ENCODE measurements around the gene ABCC6. TPM values are rescaled to one million over a fixed set of nuclear protein-coding genes. Genes with fewer than 3 reads are reported as not detected.

Gene ABCC6
- total and polyA plus RNA-seq, 2 of the 13 experiments (the other 11 are each of a cell fraction or from before 2014, with no cell fraction given), result 82.4 to 105 TPM

DNA sequence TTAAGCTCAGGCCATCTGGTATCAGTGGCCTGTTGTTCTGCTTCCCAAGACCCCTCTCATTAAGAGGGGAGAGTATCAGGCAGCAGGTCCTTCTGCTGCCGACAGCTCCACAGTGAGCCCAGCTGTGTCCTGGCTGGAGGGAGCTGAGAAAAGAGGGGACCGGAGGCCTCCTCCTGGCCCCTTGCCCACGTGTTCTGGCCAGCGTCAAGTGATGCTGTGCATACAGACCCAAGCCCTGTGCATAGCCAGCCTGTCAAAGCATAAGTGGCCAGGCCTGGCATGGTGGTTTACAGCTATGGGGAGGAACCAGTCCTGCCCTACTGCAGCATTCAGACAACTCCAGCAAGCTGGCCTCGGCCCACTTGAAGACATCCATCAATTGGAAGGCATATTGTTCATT is 48.0 kb downstream of the ABCC6 start (continued):
- TF ChIP-seq, protein P1, sequence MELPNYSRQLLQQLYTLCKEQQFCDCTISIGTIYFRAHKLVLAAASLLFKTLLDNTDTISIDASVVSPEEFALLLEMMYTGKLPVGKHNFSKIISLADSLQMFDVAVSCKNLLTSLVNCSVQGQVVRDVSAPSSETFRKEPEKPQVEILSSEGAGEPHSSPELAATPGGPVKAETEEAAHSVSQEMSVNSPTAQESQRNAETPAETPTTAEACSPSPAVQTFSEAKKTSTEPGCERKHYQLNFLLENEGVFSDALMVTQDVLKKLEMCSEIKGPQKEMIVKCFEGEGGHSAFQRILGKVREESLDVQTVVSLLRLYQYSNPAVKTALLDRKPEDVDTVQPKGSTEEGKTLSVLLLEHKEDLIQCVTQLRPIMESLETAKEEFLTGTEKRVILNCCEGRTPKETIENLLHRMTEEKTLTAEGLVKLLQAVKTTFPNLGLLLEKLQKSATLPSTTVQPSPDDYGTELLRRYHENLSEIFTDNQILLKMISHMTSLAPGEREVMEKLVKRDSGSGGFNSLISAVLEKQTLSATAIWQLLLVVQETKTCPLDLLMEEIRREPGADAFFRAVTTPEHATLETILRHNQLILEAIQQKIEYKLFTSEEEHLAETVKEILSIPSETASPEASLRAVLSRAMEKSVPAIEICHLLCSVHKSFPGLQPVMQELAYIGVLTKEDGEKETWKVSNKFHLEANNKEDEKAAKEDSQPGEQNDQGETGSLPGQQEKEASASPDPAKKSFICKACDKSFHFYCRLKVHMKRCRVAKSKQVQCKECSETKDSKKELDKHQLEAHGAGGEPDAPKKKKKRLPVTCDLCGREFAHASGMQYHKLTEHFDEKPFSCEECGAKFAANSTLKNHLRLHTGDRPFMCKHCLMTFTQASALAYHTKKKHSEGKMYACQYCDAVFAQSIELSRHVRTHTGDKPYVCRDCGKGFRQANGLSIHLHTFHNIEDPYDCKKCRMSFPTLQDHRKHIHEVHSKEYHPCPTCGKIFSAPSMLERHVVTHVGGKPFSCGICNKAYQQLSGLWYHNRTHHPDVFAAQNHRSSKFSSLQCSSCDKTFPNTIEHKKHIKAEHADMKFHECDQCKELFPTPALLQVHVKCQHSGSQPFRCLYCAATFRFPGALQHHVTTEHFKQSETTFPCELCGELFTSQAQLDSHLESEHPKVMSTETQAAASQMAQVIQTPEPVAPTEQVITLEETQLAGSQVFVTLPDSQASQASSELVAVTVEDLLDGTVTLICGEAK (IDR thresholded peaks at IDR 0.05), result no peak
- TF ChIP-seq, protein P1 (CRISPR knock-in tag; IDR thresholded peaks at IDR 0.05), result 0 out of 2 replicates have a peak, but pooled peaks have one; percentile 38
- no peak for TF ChIP-seq ZNF562 (CRISPR knock-in tag; IDR thresholded peaks at IDR 0.05; ENCODE audit: borderline replicate concordance)

DNA sequence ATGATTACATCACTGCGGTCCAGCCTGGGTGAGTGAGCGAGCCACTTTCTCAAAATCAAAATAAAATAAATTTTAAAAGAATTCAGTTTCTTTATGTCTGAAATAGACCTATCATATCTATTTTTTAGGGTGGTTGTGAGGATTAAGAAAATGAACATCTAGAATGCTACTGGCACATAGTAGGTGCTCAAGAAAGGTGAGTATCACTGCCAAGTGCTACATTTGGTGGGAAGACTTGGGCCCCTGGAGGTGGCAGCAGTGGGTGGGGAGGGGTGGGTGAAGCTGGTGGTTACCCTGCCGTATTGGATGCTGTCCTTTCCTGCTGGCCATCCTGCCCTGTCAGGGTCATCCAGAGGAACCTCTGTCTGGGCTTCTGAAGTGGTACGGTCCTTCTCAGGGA is 50.3 kb downstream of the ABCC6 start:
- ATAC-seq (no peak; the same call in 2 of the 3 replicates), DNase-seq (ENCODE audit: low spot score) (no peak), FAIRE-seq (no peak)
- ChIA-PET POLR2A (no interaction called here), CTCF (ENCODE audit: low intra/inter-chr PET ratio, low total read pairs) (no interaction called here)
- intact Hi-C loops (cut with micrococcal nuclease; ENCODE audit: unreplicated experiment) (no loop called here), in situ Hi-C loops (cut with HindIII; ENCODE audit: extremely low pct_ligation_motif_present, low pct_unique_long_range_greater_than_20kb) (no loop called here)
- BruUV-seq (replicated peaks), result no TSS peak
- no peaks in the 10 kb centered on the region for H3K27me3 ChIP-seq (ENCODE audit: control insufficient read depth in 1 of 2, insufficient read depth in 2 of 2, low read length in 2 of 2)
- no peak overlapping the region for H3K4me2 ChIP-seq (ENCODE audit: low read depth, low read length)
- H3K4me1 ChIP-seq (ENCODE audit: insufficient read depth, low read length), result no peaks in the 10 kb centered on the region
- no peak overlapping the region for H3K4me3 ChIP-seq (replicated peaks in 1 of 3; ENCODE audit: insufficient read depth in 1 of 3, low read depth in 2 of 3, low read length in 3 of 3)
- no peaks in the 10 kb centered on the region for H3K9me3 ChIP-seq (ENCODE audit: low read length)
- H2AFZ ChIP-seq (ENCODE audit: low read length), result no peak overlapping the region
- no peaks in the 10 kb centered on the region for H3K79me2 ChIP-seq (ENCODE audit: insufficient read depth, low read length)
- no peak overlapping the region for H3K9ac ChIP-seq (ENCODE audit: insufficient read depth, low read depth, low read length)
- WGBS (ENCODE audit: low lambda C conversion rate), result 99% methylated on average over 4 of the region's 4 CpGs
- H3K36me3 ChIP-seq (replicated peaks in 1 of 2; ENCODE audit: control insufficient read depth in 1 of 2, insufficient read depth in 2 of 2, low read length in 2 of 2), result peaks cover 63 to 87% of the 10 kb centered on the region in 2 experiments
- no peak overlapping the region for H3K27ac ChIP-seq (ENCODE audit: extremely low read length, insufficient read depth, low read length)
- H4K20me1 ChIP-seq (ENCODE audit: insufficient read depth, low read length), result peaks cover 4% of the 10 kb centered on the region; the same call in 1 of the 2 replicates
- TF ChIP-seq, protein P2, sequence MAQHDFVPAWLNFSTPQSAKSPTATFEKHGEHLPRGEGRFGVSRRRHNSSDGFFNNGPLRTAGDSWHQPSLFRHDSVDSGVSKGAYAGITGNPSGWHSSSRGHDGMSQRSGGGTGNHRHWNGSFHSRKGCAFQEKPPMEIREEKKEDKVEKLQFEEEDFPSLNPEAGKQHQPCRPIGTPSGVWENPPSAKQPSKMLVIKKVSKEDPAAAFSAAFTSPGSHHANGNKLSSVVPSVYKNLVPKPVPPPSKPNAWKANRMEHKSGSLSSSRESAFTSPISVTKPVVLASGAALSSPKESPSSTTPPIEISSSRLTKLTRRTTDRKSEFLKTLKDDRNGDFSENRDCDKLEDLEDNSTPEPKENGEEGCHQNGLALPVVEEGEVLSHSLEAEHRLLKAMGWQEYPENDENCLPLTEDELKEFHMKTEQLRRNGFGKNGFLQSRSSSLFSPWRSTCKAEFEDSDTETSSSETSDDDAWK (CRISPR knock-in tag; IDR thresholded peaks at IDR 0.05), result no peak
- TF ChIP-seq SOX6 (IDR thresholded peaks at IDR 0.05) (no peak), SOX6 (CRISPR knock-in tag; IDR thresholded peaks at IDR 0.05) (no peak), ZKSCAN1 (IDR thresholded peaks at IDR 0.05; ENCODE audit: low read length) (peak; percentile 87), FOXK1 (CRISPR knock-in tag; IDR thresholded peaks at IDR 0.05; ENCODE audit: borderline replicate concordance, low read depth) (no peak)
- TF ChIP-seq, protein P3, sequence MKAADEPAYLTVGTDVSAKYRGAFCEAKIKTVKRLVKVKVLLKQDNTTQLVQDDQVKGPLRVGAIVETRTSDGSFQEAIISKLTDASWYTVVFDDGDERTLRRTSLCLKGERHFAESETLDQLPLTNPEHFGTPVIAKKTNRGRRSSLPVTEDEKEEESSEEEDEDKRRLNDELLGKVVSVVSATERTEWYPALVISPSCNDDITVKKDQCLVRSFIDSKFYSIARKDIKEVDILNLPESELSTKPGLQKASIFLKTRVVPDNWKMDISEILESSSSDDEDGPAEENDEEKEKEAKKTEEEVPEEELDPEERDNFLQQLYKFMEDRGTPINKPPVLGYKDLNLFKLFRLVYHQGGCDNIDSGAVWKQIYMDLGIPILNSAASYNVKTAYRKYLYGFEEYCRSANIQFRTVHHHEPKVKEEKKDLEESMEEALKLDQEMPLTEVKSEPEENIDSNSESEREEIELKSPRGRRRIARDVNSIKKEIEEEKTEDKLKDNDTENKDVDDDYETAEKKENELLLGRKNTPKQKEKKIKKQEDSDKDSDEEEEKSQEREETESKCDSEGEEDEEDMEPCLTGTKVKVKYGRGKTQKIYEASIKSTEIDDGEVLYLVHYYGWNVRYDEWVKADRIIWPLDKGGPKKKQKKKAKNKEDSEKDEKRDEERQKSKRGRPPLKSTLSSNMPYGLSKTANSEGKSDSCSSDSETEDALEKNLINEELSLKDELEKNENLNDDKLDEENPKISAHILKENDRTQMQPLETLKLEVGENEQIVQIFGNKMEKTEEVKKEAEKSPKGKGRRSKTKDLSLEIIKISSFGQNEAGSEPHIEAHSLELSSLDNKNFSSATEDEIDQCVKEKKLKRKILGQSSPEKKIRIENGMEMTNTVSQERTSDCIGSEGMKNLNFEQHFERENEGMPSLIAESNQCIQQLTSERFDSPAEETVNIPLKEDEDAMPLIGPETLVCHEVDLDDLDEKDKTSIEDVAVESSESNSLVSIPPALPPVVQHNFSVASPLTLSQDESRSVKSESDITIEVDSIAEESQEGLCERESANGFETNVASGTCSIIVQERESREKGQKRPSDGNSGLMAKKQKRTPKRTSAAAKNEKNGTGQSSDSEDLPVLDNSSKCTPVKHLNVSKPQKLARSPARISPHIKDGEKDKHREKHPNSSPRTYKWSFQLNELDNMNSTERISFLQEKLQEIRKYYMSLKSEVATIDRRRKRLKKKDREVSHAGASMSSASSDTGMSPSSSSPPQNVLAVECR (CRISPR knock-in tag; IDR thresholded peaks at IDR 0.05; ENCODE audit: borderline replicate concordance), result no peak

Data from HepG2 (cell line).